A673 (cell line): ENCODE measurements around the gene HOXA1. TPM values are rescaled to one million over a fixed set of nuclear protein-coding genes. Genes with fewer than 3 reads are reported as not detected.

Experiments
- BruUV-seq: library from RNA; stranded (reverse); fragments of 400-500 nt; replicated peaks from 2 replicates; lab custom pipeline; 2021; lab: Mats Ljungman, UMichigan
- CTCF ChIA-PET: fragments of 300-600 bp; sonication (Branson Sonifier 250); formaldehyde crosslinking; loops from one replicate; lab custom pipeline; 2022; ENCODE audit warnings: antibody characterized with exemption; lab: Charles Lee
- POLR2A ChIA-PET: fragments of 300-600 bp; sonication (Branson Sonifier 250); formaldehyde crosslinking; loops from one replicate; lab custom pipeline; 2022; ENCODE audit warnings: antibody characterized with exemption; ENCODE audit not compliant: low non-redundant PET; lab: Charles Lee
- DNase-seq: peaks from one replicate; pipeline ENCODE4 v3.0.0-alpha.2; 2015; ENCODE audit warnings: low spot score
- H3K27ac ChIP-seq: fragments of 200-600 bp; sonication (generic); 2 replicates; pipeline ENCODE4 v1.5.1; 2016; ENCODE audit warnings: mixed run types, low read depth, mild to moderate bottlenecking, mixed read lengths, antibody characterized with exemption, low read length; ENCODE audit not compliant: poor library complexity, severe bottlenecking
- H3K27me3 ChIP-seq: fragments of 200-600 bp; sonication (generic); replicated peaks from 2 replicates; pipeline ENCODE4 v1.6.1; 2017; ENCODE audit warnings: mixed run types, low read depth, mild to moderate bottlenecking, mixed read lengths, antibody characterized with exemption, low read length; ENCODE audit not compliant: insufficient read depth, poor library complexity
- H3K36me3 ChIP-seq: fragments of 200-600 bp; sonication (generic); 2 replicates; pipeline ENCODE4 v1.6.1; 2016; ENCODE audit warnings: mixed run types, mild to moderate bottlenecking, mixed read lengths, antibody characterized with exemption, low read length; ENCODE audit not compliant: insufficient read depth, poor library complexity, severe bottlenecking
- H3K4me1 ChIP-seq: fragments of 200-600 bp; sonication (generic); 2 replicates; pipeline ENCODE4 v1.6.1; 2017; ENCODE audit warnings: mixed run types, mild to moderate bottlenecking, mixed read lengths, antibody characterized with exemption, low read length; ENCODE audit not compliant: insufficient read depth, poor library complexity, severe bottlenecking
- H3K4me3 ChIP-seq: fragments of 200-600 bp; sonication (generic); 2 replicates; pipeline ENCODE4 v1.5.1; 2016; ENCODE audit warnings: low read depth, mixed run types, mild to moderate bottlenecking, mixed read lengths, low read length; ENCODE audit not compliant: poor library complexity, severe bottlenecking
- H3K9me3 ChIP-seq: fragments of 200-600 bp; sonication (generic); 2 replicates; pipeline ENCODE4 v1.6.1; 2016; ENCODE audit warnings: mixed run types, low read depth, mild to moderate bottlenecking, mixed read lengths, antibody characterized with exemption, low read length; ENCODE audit not compliant: poor library complexity, severe bottlenecking
- CTCF ChIP-seq: fragments of 300-800, 200-600 bp; sonication (generic); conservative IDR thresholded peaks from 2 replicates; pipeline ENCODE4 v1.5.1; 2017; ENCODE audit warnings: low read depth, mild to moderate bottlenecking, antibody characterized with exemption, low read length, moderate library complexity, mixed read lengths
- EZH2 ChIP-seq: fragments of 200-600 bp; sonication (generic); IDR thresholded peaks from 2 replicates; pipeline ENCODE4 v1.6.1; 2017; ENCODE audit warnings: borderline replicate concordance, low read depth, mild to moderate bottlenecking, mixed read lengths, antibody characterized with exemption, low read length; ENCODE audit not compliant: poor library complexity, severe bottlenecking
- intact Hi-C: fragments of 100-400 bp; cut with micrococcal nuclease; formaldehyde crosslinking; loops from one replicate; pipeline ENCODE4 v1.10.0; 2022; ENCODE audit not compliant: unreplicated experiment
- total RNA-seq: library from RNA; stranded (reverse); gene quantifications from 2 replicates; pipeline ENCODE4 v1.2.3, GENCODE V29; 2021

HOXA1 gene
- total RNA-seq, 1 experiment from 2014 or later, result not detected

- H3K4me3 ChIP-seq, result no peak overlapping the region
- intact Hi-C loops, result no loop called here
- CTCF ChIA-PET, result interaction anchor here (0.6 kb wide), 1 partner anchor 48 kb away, joined by 10 read pairs; no protein-coding TSS in a partner anchor
These were observed 17.5 kb upstream of the HOXA1 start for GRCh38 chr7:27112955-27113949.

GRCh38 chr7:27112361-27112760, 16.6 kb upstream of the HOXA1 start:
- POLR2A ChIA-PET, result no interaction called here
- DNase-seq, result no peak

More at GRCh38 chr7:27112955-27113949, 17.5 kb upstream of the HOXA1 start:
- H3K4me1 ChIP-seq, result no peaks in the 10 kb centered on the region
- no peak overlapping the region for H3K27ac ChIP-seq
- POLR2A ChIA-PET, result no interaction called here
- no peak for DNase-seq
- no TSS peak for BruUV-seq
- peaks cover 97% of the 10 kb centered on the region for H3K27me3 ChIP-seq
- no peaks in the 10 kb centered on the region for H3K36me3 ChIP-seq
- no peak for TF ChIP-seq CTCF
- peak; percentile 97 for TF ChIP-seq EZH2
- no peaks in the 10 kb centered on the region for H3K9me3 ChIP-seq

GRCh38 chr7:27111751-27112277, 16.0 kb upstream of the HOXA1 start:
- Histone ChIP-seq H3K4me3 (no peak overlapping the region), H3K36me3 (no peaks in the 10 kb centered on the region), H3K27me3 (peaks cover 97% of the 10 kb centered on the region), H3K9me3 (no peaks in the 10 kb centered on the region), H3K27ac (no peak overlapping the region), H3K4me1 (no peaks in the 10 kb centered on the region)
- POLR2A ChIA-PET, result no interaction called here
- intact Hi-C loops, result no loop called here
- BruUV-seq, result no TSS peak
- CTCF ChIA-PET, result no interaction called here
- DNase-seq, result no peak
- TF ChIP-seq EZH2 (no peak), CTCF (no peak)

More at GRCh38 chr7:27112361-27112760, 16.6 kb upstream of the HOXA1 start:
- H3K4me1 ChIP-seq, result no peaks in the 10 kb centered on the region
- H3K4me3 ChIP-seq, result no peak overlapping the region
- CTCF ChIA-PET, result no interaction called here
- H3K36me3 ChIP-seq, result no peaks in the 10 kb centered on the region
- H3K27ac ChIP-seq, result no peak overlapping the region
- no peak for TF ChIP-seq CTCF
- no peak for TF ChIP-seq EZH2
- no TSS peak for BruUV-seq
- peaks cover 97% of the 10 kb centered on the region for H3K27me3 ChIP-seq
- no peaks in the 10 kb centered on the region for H3K9me3 ChIP-seq
- intact Hi-C loops, result no loop called here
